Activated naive CD4-positive, alpha-beta T cell treated with anti-CD3 and anti-CD28 coated beads, Interleukin-2, amount 50 U/mL, for 16 hours (primary cell): Measurements from ENCODE around the gene ISCA1.

Source experiments
- DNase-seq: peaks from one replicate; pipeline ENCODE4 v3.0.0-alpha.2; 2020

ISCA1 gene

DNA sequence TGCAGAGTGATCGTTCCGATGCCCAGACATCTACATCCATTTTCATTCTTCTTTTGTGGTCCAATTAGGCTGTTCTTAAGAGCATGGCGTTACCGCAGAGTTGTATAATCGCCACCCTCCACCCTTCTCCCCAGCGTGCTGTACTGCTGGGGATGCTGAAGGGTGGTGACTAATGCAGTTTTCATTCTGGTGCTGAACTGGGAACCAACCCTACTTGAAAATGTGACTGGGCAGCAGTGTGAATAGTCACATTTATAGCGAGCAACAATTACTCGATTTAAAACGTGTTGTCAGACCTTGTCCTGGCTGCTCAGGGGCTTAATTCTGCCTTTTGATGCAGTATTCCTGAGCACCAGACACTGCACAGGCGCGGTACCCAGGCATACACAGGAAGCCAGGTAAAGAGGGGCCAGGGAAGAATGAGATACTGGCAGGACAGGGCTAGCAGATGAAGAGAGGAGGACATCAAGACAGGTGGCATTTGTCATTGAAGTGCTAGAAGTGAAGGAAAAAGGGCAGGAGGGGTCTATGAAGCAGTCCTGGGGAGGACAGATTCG is 719 bp upstream of the ISCA1 start:
- no peak for DNase-seq

- DNase-seq: no peak
Measured at GRCh38 chr9:86281593-86282076, 703 bp downstream of the ISCA1 start.

DNA sequence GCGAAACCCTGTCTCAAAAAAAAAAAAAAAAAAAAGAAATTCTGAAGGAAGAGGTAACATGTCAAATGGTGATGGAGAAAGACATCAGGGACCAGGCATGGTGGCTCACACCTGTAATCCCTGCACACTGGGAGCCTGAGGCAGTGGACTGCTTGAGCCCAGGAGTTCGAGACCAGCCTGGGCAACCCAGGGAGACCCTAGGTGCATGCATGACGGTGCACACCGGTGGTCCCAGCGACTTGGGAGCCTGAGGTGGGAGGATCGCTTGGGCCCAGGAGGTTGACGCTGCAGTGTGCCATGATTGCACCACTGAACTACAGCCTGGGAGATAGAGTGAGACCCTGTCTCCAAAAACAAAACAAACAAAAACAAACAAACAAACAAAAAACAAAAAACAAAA is 1.8 kb downstream of the ISCA1 start:
- no peak for DNase-seq

- no peak for DNase-seq
Measured at GRCh38 chr9:86279839-86280238, 2.5 kb downstream of the ISCA1 start.

DNA sequence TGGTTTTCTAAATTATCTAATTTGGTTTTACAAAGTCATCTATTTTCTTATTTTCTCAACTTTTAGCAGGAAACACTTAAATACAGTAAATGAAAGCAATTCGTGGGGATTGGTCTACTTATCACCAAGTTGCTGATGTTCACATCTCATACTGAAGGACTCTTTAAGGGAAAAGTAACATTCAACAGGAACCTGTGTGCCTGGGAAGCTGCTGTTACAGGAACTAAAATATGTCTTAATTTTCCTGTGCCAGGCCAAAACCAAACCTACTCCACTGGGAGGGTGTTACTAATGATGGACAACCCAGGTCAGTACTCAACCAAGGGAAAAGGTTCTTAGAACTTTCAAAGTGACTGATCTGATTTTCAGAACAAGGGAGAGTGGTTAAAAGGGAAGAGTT is 5.3 kb downstream of the ISCA1 start:
- no peak for DNase-seq

GRCh38 chr9:86275962-86276361 is 6.4 kb downstream of the ISCA1 start:
- no peak for DNase-seq

GRCh38 chr9:86274821-86275643 is 7.3 kb downstream of the ISCA1 start:
- no peak for DNase-seq

- no peak for DNase-seq
Measured at GRCh38 chr9:86272221-86272620, 10.1 kb downstream of the ISCA1 start.

DNA sequence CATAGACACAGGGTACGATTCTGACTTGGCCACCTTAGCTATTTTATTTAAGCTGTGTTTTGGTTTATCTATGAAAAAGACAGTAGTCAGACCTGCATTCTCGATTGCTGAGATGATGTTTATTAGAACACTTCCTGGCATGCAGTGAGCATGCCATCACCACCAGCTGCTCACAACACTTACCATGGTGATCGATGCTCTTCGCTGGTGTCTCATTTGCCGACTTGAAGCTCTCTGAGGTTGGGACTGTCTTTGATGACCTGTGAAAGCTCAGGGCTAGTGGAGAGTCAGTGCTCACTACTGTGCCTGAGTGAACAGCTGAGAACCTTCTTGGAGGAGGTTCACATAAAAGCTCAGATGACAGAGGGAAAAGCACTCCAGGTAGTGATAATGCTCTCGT is 18.5 kb downstream of the ISCA1 start:
- DNase-seq: no peak

- no peak for DNase-seq
Measured at GRCh38 chr9:86262492-86262891, 19.8 kb downstream of the ISCA1 start.

DNA sequence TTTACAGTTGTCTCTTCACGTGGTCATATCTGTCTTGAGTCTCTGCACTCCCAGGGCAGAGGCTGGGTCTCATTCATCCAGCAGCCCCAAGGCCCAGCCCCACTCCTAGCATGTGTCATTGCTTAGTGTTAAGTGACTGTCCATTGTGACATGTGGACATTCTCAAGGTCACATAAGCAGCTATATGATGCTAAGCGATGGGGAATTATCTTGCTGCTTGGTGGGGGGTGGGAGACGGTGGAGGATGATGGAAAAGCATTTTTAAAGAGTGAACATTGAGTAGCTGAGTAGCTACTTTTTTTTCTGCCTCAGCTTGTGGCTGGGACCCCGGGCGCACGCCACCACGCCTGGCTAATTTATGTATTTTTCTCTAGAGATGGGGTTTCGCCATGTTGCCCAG is 22.8 kb downstream of the ISCA1 start, which contains the start of gene C9orf153:
Gene C9orf153 (minus strand): TSS at position 101 of the 400 bp plus-strand sequence. CDS start 30,054 bp downstream, outside the sequence.
- DNase-seq: no peak

DNA sequence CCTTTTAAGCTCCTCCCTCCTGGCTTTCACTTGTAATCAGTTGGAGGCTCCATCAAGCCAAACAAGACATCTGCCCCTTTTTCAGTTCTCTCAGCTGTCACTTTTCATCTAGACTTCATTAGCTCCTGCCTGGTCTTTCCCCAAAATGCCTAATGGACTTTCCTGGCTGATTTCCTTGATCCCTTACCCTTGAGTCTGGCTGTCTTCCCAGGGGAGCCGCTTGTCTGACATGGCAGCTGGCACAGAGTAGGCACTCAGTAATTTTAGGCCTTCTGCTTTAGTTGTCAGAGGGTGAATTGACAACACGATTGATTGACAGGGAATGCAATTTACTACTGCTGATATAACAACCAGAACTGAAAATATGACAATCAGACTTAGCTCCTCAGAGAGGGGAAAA is 24.9 kb downstream of the ISCA1 start:
- no peak for DNase-seq

DNA sequence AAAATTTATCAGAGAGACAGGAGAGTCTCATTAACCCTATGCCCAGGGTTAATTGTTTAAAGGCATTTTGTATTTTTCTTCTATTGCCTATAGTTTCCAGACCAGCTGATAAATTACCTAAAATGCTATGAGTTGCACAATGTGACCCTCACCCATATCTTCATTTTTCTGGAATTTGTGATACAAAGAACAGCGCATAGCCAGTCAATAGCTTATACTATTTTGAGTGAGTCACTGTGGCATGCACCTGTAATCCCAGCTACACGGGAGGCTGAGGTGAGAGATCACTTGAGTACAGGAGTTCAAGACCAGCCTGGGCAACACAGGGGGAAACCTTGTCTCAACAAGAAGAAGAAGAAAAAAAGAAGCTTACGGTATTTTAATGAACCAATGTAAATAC is 25.7 kb downstream of the ISCA1 start:
- no peak for DNase-seq

DNA sequence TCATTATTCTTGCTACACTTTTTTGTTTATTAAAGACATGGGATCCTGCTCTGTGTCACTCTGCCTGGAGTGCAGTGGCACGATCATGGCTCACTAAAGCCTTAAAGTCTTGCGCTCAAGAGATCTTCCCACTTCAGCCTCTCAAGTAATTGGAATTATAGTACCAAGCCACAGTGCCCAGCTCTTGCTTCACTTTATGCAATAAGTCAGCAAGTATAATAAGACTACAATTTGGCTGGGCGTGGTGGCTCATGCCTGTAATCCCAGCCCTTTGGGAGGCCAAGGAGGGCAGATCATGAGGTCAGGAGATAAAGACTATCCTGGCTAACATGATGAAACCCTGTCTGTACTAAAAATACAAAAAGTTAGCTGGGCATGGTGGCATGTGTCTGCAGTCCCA is 28.8 kb downstream of the ISCA1 start:
- DNase-seq: no peak

- no peak for DNase-seq
Measured at GRCh38 chr9:86252870-86253269, 29.5 kb downstream of the ISCA1 start.

DNA sequence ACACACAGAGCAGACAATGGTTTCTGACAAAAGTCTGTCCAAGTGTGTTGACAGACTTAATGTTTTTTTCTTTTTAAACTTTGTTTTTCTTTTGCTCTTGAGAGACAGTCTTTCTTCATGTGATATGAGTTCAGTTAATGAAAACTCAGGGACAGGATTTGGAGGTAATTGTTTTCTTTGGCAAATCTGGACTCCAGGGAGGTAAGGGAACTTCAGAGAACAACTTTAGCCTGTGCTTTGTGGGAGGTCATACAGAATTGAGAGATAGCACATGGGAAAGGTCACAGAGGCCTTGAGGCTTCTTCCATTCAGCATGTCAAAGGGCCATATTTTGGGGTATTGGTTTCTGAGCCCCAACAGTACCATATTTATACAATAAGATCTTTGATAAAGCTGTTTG is 32.2 kb downstream of the ISCA1 start:
- DNase-seq: no peak

GRCh38 chr9:86248746-86249145 is 33.6 kb downstream of the ISCA1 start:
- no peak for DNase-seq

DNA sequence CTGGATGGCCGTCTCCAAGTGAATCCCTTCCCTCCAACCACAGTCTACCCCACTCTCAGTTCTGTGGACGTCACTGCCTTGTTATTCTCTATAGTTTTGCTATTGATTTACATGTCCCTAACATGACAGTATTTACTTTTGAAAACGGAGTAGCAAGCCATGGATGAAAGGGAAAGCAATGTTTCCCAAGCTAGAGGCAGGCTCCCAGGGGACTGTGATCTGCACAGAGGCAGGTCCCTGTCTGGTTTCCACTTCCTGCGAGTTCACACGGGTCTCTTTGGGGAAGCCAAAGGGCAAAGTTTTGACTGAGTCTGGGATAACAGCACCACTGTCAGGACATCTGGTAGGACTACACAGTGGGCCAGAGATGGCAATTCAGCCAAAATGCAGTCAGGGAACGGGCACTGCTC is 35.6 kb downstream of the ISCA1 start:
- no peak for DNase-seq

- no peak for DNase-seq
Measured at GRCh38 chr9:86242071-86242470, 40.3 kb downstream of the ISCA1 start.

DNA sequence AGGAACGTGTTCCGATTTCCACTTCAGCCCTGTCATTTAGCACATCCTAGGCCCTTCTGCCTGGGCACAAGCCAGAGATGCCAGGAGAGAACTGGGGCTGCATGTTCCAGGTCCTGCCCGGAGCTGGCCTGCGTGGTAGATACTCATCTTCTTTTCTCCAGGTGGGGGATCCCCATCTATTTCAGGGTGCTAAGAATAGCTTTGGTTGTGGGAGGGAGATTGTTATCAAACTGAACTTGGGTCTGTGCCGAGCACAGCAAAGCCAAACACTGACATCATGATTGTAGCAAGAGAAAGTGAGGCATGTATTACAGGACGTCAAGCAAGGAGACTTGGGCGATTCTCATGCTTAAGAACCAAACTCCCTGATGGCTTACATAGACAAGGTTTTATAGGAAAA is 41.1 kb downstream of the ISCA1 start:
- DNase-seq: no peak

GRCh38 chr9:86238861-86239770 is 43.2 kb downstream of the ISCA1 start:
- no peak for DNase-seq

DNA sequence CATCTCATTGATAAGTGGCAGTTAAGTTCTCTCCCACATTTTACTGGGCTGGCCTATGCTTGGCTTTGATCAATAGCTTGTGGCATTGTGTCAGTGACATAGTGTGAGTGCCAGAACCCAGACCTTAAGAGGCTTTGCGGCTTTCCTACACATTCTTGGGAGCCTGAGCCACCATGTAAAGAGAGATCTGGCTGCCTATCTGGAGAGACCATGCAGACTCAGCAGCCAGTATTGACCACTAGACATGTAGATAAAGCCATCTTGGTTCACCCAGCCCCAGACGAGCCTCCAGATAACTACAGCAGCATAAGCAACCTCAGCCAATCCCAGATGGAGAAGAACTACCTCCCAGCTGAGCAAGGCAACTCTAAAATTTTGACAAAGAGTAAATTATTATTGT is 51.5 kb downstream of the ISCA1 start:
- no peak for DNase-seq

DNA sequence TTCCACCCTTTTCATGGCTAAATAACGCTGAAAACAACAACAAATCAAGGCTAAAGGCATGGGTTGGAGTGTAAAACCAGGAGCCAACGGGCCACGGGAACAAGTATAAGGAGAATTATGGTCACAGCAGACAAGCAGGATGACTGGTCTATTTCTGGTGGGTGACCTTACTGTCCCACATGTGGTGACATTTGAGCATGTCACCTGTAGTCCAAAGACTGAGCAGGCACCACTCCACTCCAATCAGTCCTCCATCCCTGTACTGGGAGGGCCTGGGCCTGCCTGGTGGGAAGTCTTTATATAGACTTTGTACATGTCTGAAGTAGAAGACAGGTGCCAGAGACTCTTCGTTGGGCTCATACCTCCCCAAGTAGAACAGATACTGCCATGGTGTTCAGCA is 59.7 kb downstream of the ISCA1 start:
- no peak for DNase-seq

- no peak for DNase-seq
Measured at GRCh38 chr9:86219606-86220005, 62.7 kb downstream of the ISCA1 start.
